HUES48 (cell line): ENCODE results near the gene PTPRO.

Source experiments
- H3K27ac ChIP-seq: one replicate; pipeline ENCODE4 v1.7.0; 2013; ENCODE audit warnings: low read depth, low read length, inconsistent platforms
- H3K27me3 ChIP-seq: 2 replicates; pipeline ENCODE4 v1.6.1; 2013; ENCODE audit warnings: mild to moderate bottlenecking, low read length; ENCODE audit not compliant: control insufficient read depth, insufficient read depth
- H3K36me3 ChIP-seq: 2 replicates; pipeline ENCODE4 v1.6.1; 2013; ENCODE audit warnings: low read length; ENCODE audit not compliant: control insufficient read depth, insufficient read depth
- H3K4me1 ChIP-seq: 2 replicates; pipeline ENCODE4 v1.6.1; 2013; ENCODE audit warnings: mild to moderate bottlenecking, low read length; ENCODE audit not compliant: control insufficient read depth, insufficient read depth
- H3K4me3 ChIP-seq: 2 replicates; pipeline ENCODE4 v1.5.1; 2013; ENCODE audit warnings: mild to moderate bottlenecking, low read depth, low read length
- H3K9ac ChIP-seq: 2 replicates; pipeline ENCODE4 v1.6.1; 2013; ENCODE audit warnings: mild to moderate bottlenecking, low read depth, low read length, moderate library complexity
- H3K9me3 ChIP-seq: 2 replicates; pipeline ENCODE4 v1.6.1; 2013; ENCODE audit warnings: low read length; ENCODE audit not compliant: control insufficient read depth, insufficient read depth

Gene PTPRO

GRCh38 chr12:15443611-15444010, 121.3 kb downstream of the PTPRO start:
- no peak overlapping the region for H3K27ac ChIP-seq
- H3K36me3 ChIP-seq, result no peaks in the 10 kb centered on the region
- no peaks in the 10 kb centered on the region for H3K9me3 ChIP-seq
- H3K4me1 ChIP-seq, result no peaks in the 10 kb centered on the region
- no peak overlapping the region for H3K4me3 ChIP-seq
- no peak overlapping the region for H3K9ac ChIP-seq
- no peaks in the 10 kb centered on the region for H3K27me3 ChIP-seq

GRCh38 chr12:15444523-15444922, 122.2 kb downstream of the PTPRO start:
- Histone ChIP-seq H3K36me3 (no peaks in the 10 kb centered on the region), H3K27me3 (no peaks in the 10 kb centered on the region), H3K27ac (no peak overlapping the region), H3K9me3 (no peaks in the 10 kb centered on the region), H3K4me3 (no peak overlapping the region), H3K4me1 (no peaks in the 10 kb centered on the region), H3K9ac (no peak overlapping the region)

GRCh38 chr12:15446807-15447206, 124.5 kb downstream of the PTPRO start:
- Histone ChIP-seq H3K9me3 (no peaks in the 10 kb centered on the region), H3K27ac (no peak overlapping the region), H3K27me3 (no peaks in the 10 kb centered on the region), H3K9ac (no peak overlapping the region), H3K4me3 (no peak overlapping the region), H3K4me1 (no peaks in the 10 kb centered on the region), H3K36me3 (no peaks in the 10 kb centered on the region)

GRCh38 chr12:15453613-15454012, 131.3 kb downstream of the PTPRO start:
- Histone ChIP-seq H3K4me3 (no peak overlapping the region), H3K36me3 (no peaks in the 10 kb centered on the region), H3K9me3 (0 out of 2 replicates have a peak, but pooled peaks cover 4% of the 10 kb centered on the region), H3K9ac (no peak overlapping the region), H3K27ac (no peak overlapping the region), H3K27me3 (no peaks in the 10 kb centered on the region), H3K4me1 (no peaks in the 10 kb centered on the region)

- no peak overlapping the region for H3K4me3 ChIP-seq
- H3K9me3 ChIP-seq, result 0 out of 2 replicates have a peak, but pooled peaks cover 4% of the 10 kb centered on the region
- H3K9ac ChIP-seq, result no peak overlapping the region
- H3K27me3 ChIP-seq, result no peaks in the 10 kb centered on the region
- no peaks in the 10 kb centered on the region for H3K36me3 ChIP-seq
- H3K27ac ChIP-seq, result no peak overlapping the region
- H3K4me1 ChIP-seq, result no peaks in the 10 kb centered on the region
These were observed 135.7 kb downstream of the PTPRO start for GRCh38 chr12:15458008-15458407.

GRCh38 chr12:15468911-15469310, 146.6 kb downstream of the PTPRO start:
- Histone ChIP-seq H3K4me1 (no peaks in the 10 kb centered on the region), H3K4me3 (no peak overlapping the region), H3K9ac (no peak overlapping the region), H3K9me3 (no peaks in the 10 kb centered on the region), H3K36me3 (no peaks in the 10 kb centered on the region), H3K27ac (no peak overlapping the region), H3K27me3 (no peaks in the 10 kb centered on the region)

GRCh38 chr12:15469356-15469755, 147.0 kb downstream of the PTPRO start:
- H3K4me3 ChIP-seq, result no peak overlapping the region
- no peaks in the 10 kb centered on the region for H3K9me3 ChIP-seq
- no peaks in the 10 kb centered on the region for H3K36me3 ChIP-seq
- no peak overlapping the region for H3K9ac ChIP-seq
- H3K4me1 ChIP-seq, result no peaks in the 10 kb centered on the region
- no peaks in the 10 kb centered on the region for H3K27me3 ChIP-seq
- no peak overlapping the region for H3K27ac ChIP-seq

GRCh38 chr12:15472036-15472435, 149.7 kb downstream of the PTPRO start:
- no peaks in the 10 kb centered on the region for H3K9me3 ChIP-seq
- no peak overlapping the region for H3K9ac ChIP-seq
- no peak overlapping the region for H3K27ac ChIP-seq

GRCh38 chr12:15474766-15475165, 152.5 kb downstream of the PTPRO start:
- no peaks in the 10 kb centered on the region for H3K27me3 ChIP-seq
- H3K4me3 ChIP-seq, result no peak overlapping the region
- no peaks in the 10 kb centered on the region for H3K9me3 ChIP-seq
- H3K36me3 ChIP-seq, result no peaks in the 10 kb centered on the region
- H3K4me1 ChIP-seq, result no peaks in the 10 kb centered on the region
- no peak overlapping the region for H3K9ac ChIP-seq
- H3K27ac ChIP-seq, result no peak overlapping the region

More at GRCh38 chr12:15472036-15472435, 149.7 kb downstream of the PTPRO start:
- Histone ChIP-seq H3K27me3 (no peaks in the 10 kb centered on the region), H3K4me1 (no peaks in the 10 kb centered on the region), H3K4me3 (no peak overlapping the region), H3K36me3 (no peaks in the 10 kb centered on the region)

GRCh38 chr12:15477761-15478160, 155.5 kb downstream of the PTPRO start:
- H3K9ac ChIP-seq, result no peak overlapping the region
- no peak overlapping the region for H3K4me3 ChIP-seq
- H3K36me3 ChIP-seq, result no peaks in the 10 kb centered on the region
- H3K27me3 ChIP-seq, result no peaks in the 10 kb centered on the region
- no peak overlapping the region for H3K27ac ChIP-seq
- H3K9me3 ChIP-seq, result no peaks in the 10 kb centered on the region
- H3K4me1 ChIP-seq, result no peaks in the 10 kb centered on the region

- Histone ChIP-seq H3K9ac (no peak overlapping the region), H3K27ac (no peak overlapping the region), H3K36me3 (no peaks in the 10 kb centered on the region), H3K4me1 (no peaks in the 10 kb centered on the region), H3K27me3 (no peaks in the 10 kb centered on the region), H3K4me3 (no peak overlapping the region), H3K9me3 (no peaks in the 10 kb centered on the region)
These were observed 159.5 kb downstream of the PTPRO start for GRCh38 chr12:15481846-15482245.

GRCh38 chr12:15485466-15485865, 163.2 kb downstream of the PTPRO start:
- Histone ChIP-seq H3K4me1 (no peaks in the 10 kb centered on the region), H3K4me3 (no peak overlapping the region), H3K9me3 (no peaks in the 10 kb centered on the region), H3K9ac (no peak overlapping the region), H3K36me3 (no peaks in the 10 kb centered on the region), H3K27me3 (no peaks in the 10 kb centered on the region), H3K27ac (no peak overlapping the region)
